NCI-H1694 treated with DMSO at 0.1 percent for 48 hours (cell line): ENCODE measurements around the gene ENTREP3.
"Not testable (repeated sequence)": the region's sequence is repeated elsewhere in the genome, so short reads cannot be mapped to it uniquely, and the experiment has no call there.

Experiments used
- DNase-seq: peaks from one replicate; lab custom pipeline; 2025; lab: John Stamatoyannopoulos, UW

Gene ENTREP3

GRCh38 chr1:155223047-155223446 lies 32.2 kb downstream of the ENTREP3 start:
- DNase-seq, result no peak

GRCh38 chr1:155220211-155220965 lies 34.9 kb downstream of the ENTREP3 start:
- not testable (repeated sequence) for DNase-seq

GRCh38 chr1:155219592-155220031 lies 35.7 kb downstream of the ENTREP3 start:
- no peak for DNase-seq

- no peak for DNase-seq
These were observed 36.3 kb downstream of the ENTREP3 start for GRCh38 chr1:155218854-155219591.

- DNase-seq, result not testable (repeated sequence)
These were observed 40.6 kb downstream of the ENTREP3 start for GRCh38 chr1:155214702-155215101.

GRCh38 chr1:155212051-155212440 lies 43.2 kb downstream of the ENTREP3 start:
- DNase-seq, result not testable (repeated sequence)

- not testable (repeated sequence) for DNase-seq
These were observed 43.8 kb downstream of the ENTREP3 start for GRCh38 chr1:155211381-155212050.

GRCh38 chr1:155210314-155211104 lies 44.8 kb downstream of the ENTREP3 start:
- no peak for DNase-seq

- DNase-seq, result no peak
These were observed 46.0 kb downstream of the ENTREP3 start for GRCh38 chr1:155209312-155209721.

GRCh38 chr1:155208541-155209311 lies 46.6 kb downstream of the ENTREP3 start, which contains the start of gene MTX1:
TSS of gene MTX1 (plus strand) at chr1:155208695. CDS start at chr1:155208805, 110 bp downstream.
- peak; percentile 69 for DNase-seq

GRCh38 chr1:155207806-155208540 lies 47.3 kb downstream of the ENTREP3 start, which contains the start of gene THBS3:
TSS of gene THBS3 (minus strand) at chr1:155207897. CDS start at chr1:155207876, 21 bp downstream.
- peak; percentile 88 for DNase-seq

GRCh38 chr1:155206891-155207805 lies 48.1 kb downstream of the ENTREP3 start:
- peak; percentile 94 for DNase-seq

GRCh38 chr1:155205969-155206593 lies 49.2 kb downstream of the ENTREP3 start:
- DNase-seq, result no peak

GRCh38 chr1:155205035-155205434 lies 50.2 kb downstream of the ENTREP3 start:
- no peak for DNase-seq

GRCh38 chr1:155202731-155203515 lies 52.4 kb downstream of the ENTREP3 start:
- no peak for DNase-seq

GRCh38 chr1:155202198-155202597 lies 53.1 kb downstream of the ENTREP3 start:
- DNase-seq, result no peak

GRCh38 chr1:155200920-155201319 lies 54.4 kb downstream of the ENTREP3 start:
- no peak for DNase-seq

- DNase-seq, result no peak
These were observed 55.5 kb downstream of the ENTREP3 start for GRCh38 chr1:155199792-155200191.
